Activated naive CD8-positive, alpha-beta T cell treated with anti-CD3 and anti-CD28 coated beads for 36 hours (primary cell): ENCODE results near the gene CRACR2B. TPM values are rescaled to one million over a fixed set of nuclear protein-coding genes. Genes with fewer than 3 reads are reported as not detected.

ENCODE experiments used
- DNase-seq: peaks from one replicate; pipeline ENCODE4 v3.0.0; 2021
- H3K27ac Mint-ChIP-seq: one replicate; pipeline ENCODE4 v1.8.0; 2022; ENCODE audit warnings: mild to moderate bottlenecking, moderate library complexity, mixed read lengths
- H3K27me3 Mint-ChIP-seq: one replicate; pipeline ENCODE4 v1.8.0; 2022; ENCODE audit warnings: mild to moderate bottlenecking, mixed read lengths
- H3K36me3 Mint-ChIP-seq: one replicate; pipeline ENCODE4 v1.8.0; 2021; ENCODE audit warnings: mild to moderate bottlenecking, mixed read lengths
- H3K4me1 Mint-ChIP-seq: one replicate; pipeline ENCODE4 v1.8.0; 2021; ENCODE audit warnings: mixed read lengths
- H3K4me3 Mint-ChIP-seq: one replicate; pipeline ENCODE4 v1.8.0; 2022; ENCODE audit warnings: mild to moderate bottlenecking, moderate library complexity, mixed read lengths
- H3K9me3 Mint-ChIP-seq: one replicate; pipeline ENCODE4 v1.8.0; 2022; ENCODE audit warnings: mixed read lengths
- total RNA-seq, 2 experiments: library from RNA; stranded (reverse); gene quantifications; one replicate each; pipeline ENCODE4 v1.2.3, GENCODE V29; 2021

The CRACR2B gene
- total RNA-seq, 2 experiments from 2014 or later = 0.76 to 1.1 TPM

GRCh38 chr11:864898-865297 is 37.2 kb downstream of the CRACR2B start:
- Mint-ChIP-seq H3K9me3 (no peaks in the 10 kb centered on the region), H3K36me3 (no peaks in the 10 kb centered on the region), H3K27me3 (no peaks in the 10 kb centered on the region), H3K27ac (no peak overlapping the region), H3K4me1 (no peaks in the 10 kb centered on the region), H3K4me3 (no peak overlapping the region)
- no peak for DNase-seq

- no peaks in the 10 kb centered on the region for H3K9me3 Mint-ChIP-seq
- H3K4me1 Mint-ChIP-seq = no peaks in the 10 kb centered on the region
- no peak overlapping the region for H3K4me3 Mint-ChIP-seq
- H3K27ac Mint-ChIP-seq = no peak overlapping the region
- no peaks in the 10 kb centered on the region for H3K36me3 Mint-ChIP-seq
- DNase-seq = no peak
- H3K27me3 Mint-ChIP-seq = no peaks in the 10 kb centered on the region
These were observed 38.0 kb downstream of the CRACR2B start for GRCh38 chr11:865462-866430.

GRCh38 chr11:866481-866880 is 38.8 kb downstream of the CRACR2B start:
- H3K36me3 Mint-ChIP-seq = no peaks in the 10 kb centered on the region

GRCh38 chr11:867856-868358 is 40.2 kb downstream of the CRACR2B start:
- no peaks in the 10 kb centered on the region for H3K27me3 Mint-ChIP-seq
- no peak overlapping the region for H3K27ac Mint-ChIP-seq
- no peaks in the 10 kb centered on the region for H3K4me1 Mint-ChIP-seq
- DNase-seq = no peak
- H3K4me3 Mint-ChIP-seq = no peak overlapping the region
- H3K9me3 Mint-ChIP-seq = no peaks in the 10 kb centered on the region
- H3K36me3 Mint-ChIP-seq = no peaks in the 10 kb centered on the region

More at GRCh38 chr11:866481-866880, 38.8 kb downstream of the CRACR2B start:
- no peak for DNase-seq
- Mint-ChIP-seq H3K27me3 (no peaks in the 10 kb centered on the region), H3K9me3 (no peaks in the 10 kb centered on the region), H3K4me1 (no peaks in the 10 kb centered on the region), H3K27ac (no peak overlapping the region), H3K4me3 (no peak overlapping the region)

GRCh38 chr11:868394-868793 is 40.7 kb downstream of the CRACR2B start:
- Mint-ChIP-seq H3K36me3 (no peaks in the 10 kb centered on the region), H3K4me1 (no peaks in the 10 kb centered on the region), H3K27me3 (no peaks in the 10 kb centered on the region), H3K27ac (peak overlapping the region; percentile 54), H3K9me3 (no peaks in the 10 kb centered on the region), H3K4me3 (no peak overlapping the region)
- DNase-seq = no peak

- Mint-ChIP-seq H3K27ac (peak overlapping the region; percentile 54), H3K4me3 (no peak overlapping the region), H3K9me3 (no peaks in the 10 kb centered on the region), H3K4me1 (no peaks in the 10 kb centered on the region), H3K27me3 (no peaks in the 10 kb centered on the region), H3K36me3 (no peaks in the 10 kb centered on the region)
- DNase-seq = no peak
These were observed 41.1 kb downstream of the CRACR2B start for GRCh38 chr11:868802-869201.

- no peaks in the 10 kb centered on the region for H3K9me3 Mint-ChIP-seq
These were observed 41.8 kb downstream of the CRACR2B start for GRCh38 chr11:869399-870126.

GRCh38 chr11:870127-870413 is 42.4 kb downstream of the CRACR2B start:
- H3K36me3 Mint-ChIP-seq = peaks cover 1% of the 10 kb centered on the region
- no peaks in the 10 kb centered on the region for H3K27me3 Mint-ChIP-seq
- H3K4me1 Mint-ChIP-seq = no peaks in the 10 kb centered on the region

More at GRCh38 chr11:869399-870126, 41.8 kb downstream of the CRACR2B start:
- no peak overlapping the region for H3K4me3 Mint-ChIP-seq
- no peak for DNase-seq
- peaks cover 1% of the 10 kb centered on the region for H3K36me3 Mint-ChIP-seq
- H3K27ac Mint-ChIP-seq = no peak overlapping the region
- no peaks in the 10 kb centered on the region for H3K4me1 Mint-ChIP-seq
- H3K27me3 Mint-ChIP-seq = no peaks in the 10 kb centered on the region

GRCh38 chr11:870418-870817 is 42.7 kb downstream of the CRACR2B start:
- Mint-ChIP-seq H3K9me3 (no peaks in the 10 kb centered on the region), H3K27ac (no peak overlapping the region), H3K4me3 (no peak overlapping the region), H3K36me3 (peaks cover 1% of the 10 kb centered on the region), H3K4me1 (no peaks in the 10 kb centered on the region), H3K27me3 (no peaks in the 10 kb centered on the region)
- no peak for DNase-seq

More at GRCh38 chr11:870127-870413, 42.4 kb downstream of the CRACR2B start:
- Mint-ChIP-seq H3K27ac (no peak overlapping the region), H3K4me3 (no peak overlapping the region), H3K9me3 (no peaks in the 10 kb centered on the region)
- DNase-seq = no peak

- Mint-ChIP-seq H3K9me3 (no peaks in the 10 kb centered on the region), H3K36me3 (peaks cover 1% of the 10 kb centered on the region), H3K4me1 (no peaks in the 10 kb centered on the region), H3K27ac (no peak overlapping the region), H3K4me3 (no peak overlapping the region), H3K27me3 (no peaks in the 10 kb centered on the region)
- DNase-seq = no peak
These were observed 43.8 kb downstream of the CRACR2B start for GRCh38 chr11:871472-871871.

- no peaks in the 10 kb centered on the region for H3K4me1 Mint-ChIP-seq
- peaks cover 2% of the 10 kb centered on the region for H3K36me3 Mint-ChIP-seq
- no peak overlapping the region for H3K4me3 Mint-ChIP-seq
- H3K9me3 Mint-ChIP-seq = no peaks in the 10 kb centered on the region
- DNase-seq = no peak
- H3K27ac Mint-ChIP-seq = no peak overlapping the region
- no peaks in the 10 kb centered on the region for H3K27me3 Mint-ChIP-seq
These were observed 45.1 kb downstream of the CRACR2B start for GRCh38 chr11:872799-873198.

GRCh38 chr11:873706-874105 is 46.0 kb downstream of the CRACR2B start:
- Mint-ChIP-seq H3K27ac (no peak overlapping the region), H3K9me3 (no peaks in the 10 kb centered on the region), H3K27me3 (no peaks in the 10 kb centered on the region), H3K4me3 (no peak overlapping the region), H3K36me3 (peaks cover 3% of the 10 kb centered on the region), H3K4me1 (no peaks in the 10 kb centered on the region)
- DNase-seq = no peak

GRCh38 chr11:875203-875602 is 47.5 kb downstream of the CRACR2B start:
- no peaks in the 10 kb centered on the region for H3K27me3 Mint-ChIP-seq
- no peak overlapping the region for H3K27ac Mint-ChIP-seq
- no peaks in the 10 kb centered on the region for H3K4me1 Mint-ChIP-seq
- peaks cover 8% of the 10 kb centered on the region for H3K36me3 Mint-ChIP-seq
- no peak overlapping the region for H3K4me3 Mint-ChIP-seq
- no peak for DNase-seq
- H3K9me3 Mint-ChIP-seq = no peaks in the 10 kb centered on the region

- H3K9me3 Mint-ChIP-seq = no peaks in the 10 kb centered on the region
- no peak overlapping the region for H3K4me3 Mint-ChIP-seq
- no peaks in the 10 kb centered on the region for H3K4me1 Mint-ChIP-seq
- no peaks in the 10 kb centered on the region for H3K27me3 Mint-ChIP-seq
- H3K27ac Mint-ChIP-seq = no peak overlapping the region
- H3K36me3 Mint-ChIP-seq = peaks cover 8% of the 10 kb centered on the region
- DNase-seq = no peak
These were observed 48.1 kb downstream of the CRACR2B start for GRCh38 chr11:875769-876301.

GRCh38 chr11:876545-876944 is 48.8 kb downstream of the CRACR2B start:
- Mint-ChIP-seq H3K4me3 (no peak overlapping the region), H3K27me3 (no peaks in the 10 kb centered on the region), H3K27ac (no peak overlapping the region), H3K36me3 (peaks cover 8% of the 10 kb centered on the region), H3K9me3 (no peaks in the 10 kb centered on the region), H3K4me1 (no peaks in the 10 kb centered on the region)
- DNase-seq = no peak
